NOMO-1 treated with dmso at 0.1 percent for 144 hours (cell line): Measurements from ENCODE around the gene TRIP10.

ENCODE experiments used
- DNase-seq: peaks from one replicate; lab custom pipeline; 2025; ENCODE audit not compliant: unreplicated experiment; lab: John Stamatoyannopoulos, UW

The TRIP10 gene

DNA sequence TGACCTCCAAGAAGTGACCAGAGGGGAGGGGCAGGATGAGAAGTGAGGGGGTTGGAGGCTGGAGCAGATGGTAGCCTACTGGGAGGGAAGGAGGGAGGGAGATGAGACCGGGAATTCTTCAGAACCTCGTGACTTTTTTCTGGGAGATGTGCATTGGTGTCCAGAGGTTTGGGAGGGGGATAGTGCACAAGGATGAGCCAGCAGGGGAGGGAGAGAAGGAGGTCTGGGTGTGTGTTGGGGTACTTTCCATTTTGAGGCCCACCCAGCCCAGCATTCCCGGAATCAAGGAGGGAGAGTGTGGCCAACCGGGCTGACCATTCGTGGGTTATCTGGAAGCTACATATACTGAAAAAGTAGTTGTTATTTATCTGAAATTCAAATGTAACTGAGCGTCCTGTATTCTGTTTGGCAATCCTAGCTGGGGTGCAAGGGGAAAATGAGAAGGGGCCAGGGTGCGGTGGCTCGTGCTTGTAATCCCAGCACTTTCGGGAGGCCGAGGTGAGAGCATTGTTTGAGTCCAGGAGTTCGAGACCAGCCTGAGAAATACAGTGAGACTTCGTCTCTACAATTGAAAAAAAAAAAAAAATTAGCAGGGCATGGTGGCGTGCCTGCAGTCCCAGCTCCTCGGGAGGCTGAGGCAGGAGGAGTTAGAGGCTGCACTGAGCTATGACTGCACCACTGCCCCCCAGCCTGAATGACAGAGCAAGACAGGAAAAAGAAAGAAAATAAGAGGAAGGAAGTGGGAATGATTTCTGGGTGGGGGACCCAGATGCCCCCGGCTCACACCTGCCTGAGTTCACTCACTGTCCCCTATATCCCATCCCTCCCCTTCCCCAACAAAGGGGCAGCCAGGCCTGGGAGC, 14.6 kb upstream of the TRIP10 start:
- no peak for DNase-seq

- DNase-seq = no peak
Observed at GRCh38 chr19:6725513-6726231, 13.8 kb upstream of the TRIP10 start.

GRCh38 chr19:6728346-6728745, 11.1 kb upstream of the TRIP10 start:
- peak; percentile 75 for DNase-seq

- DNase-seq = no peak
Observed at GRCh38 chr19:6729573-6730152, 9.8 kb upstream of the TRIP10 start.

DNA sequence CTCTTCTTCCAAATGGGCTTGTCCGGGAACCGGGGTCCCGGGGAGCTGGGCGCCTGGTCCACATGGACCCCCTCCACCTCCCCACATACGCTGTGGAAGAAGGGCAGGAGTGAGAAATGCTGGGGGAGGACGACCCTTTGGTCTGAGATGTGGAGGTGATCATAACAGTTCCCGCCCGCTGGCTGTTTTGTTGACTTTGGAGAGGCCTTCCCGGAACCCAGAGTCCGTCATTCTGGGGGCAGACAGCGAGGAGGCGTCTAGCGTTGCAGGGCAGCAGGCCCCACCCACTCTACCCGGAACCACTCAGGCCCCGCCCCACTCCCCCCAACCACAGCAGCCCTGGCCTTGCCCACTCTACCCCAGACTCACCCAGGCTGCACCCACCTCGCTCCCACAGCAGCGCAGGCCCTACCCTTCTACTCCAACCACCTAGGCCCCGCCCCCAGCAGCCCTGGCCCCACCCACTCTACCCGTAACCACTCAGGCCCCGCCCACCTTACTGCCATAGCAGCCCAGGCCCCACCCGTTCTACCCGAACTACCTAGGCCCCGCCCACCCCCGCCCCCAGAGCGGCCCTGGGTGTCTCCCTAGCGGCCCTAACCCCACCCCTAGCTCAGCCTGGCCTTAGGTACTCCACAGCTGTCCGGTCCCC, 9.2 kb upstream of the TRIP10 start:
- DNase-seq = no peak

GRCh38 chr19:6730941-6731670, 8.4 kb upstream of the TRIP10 start:
- no peak for DNase-seq

DNA sequence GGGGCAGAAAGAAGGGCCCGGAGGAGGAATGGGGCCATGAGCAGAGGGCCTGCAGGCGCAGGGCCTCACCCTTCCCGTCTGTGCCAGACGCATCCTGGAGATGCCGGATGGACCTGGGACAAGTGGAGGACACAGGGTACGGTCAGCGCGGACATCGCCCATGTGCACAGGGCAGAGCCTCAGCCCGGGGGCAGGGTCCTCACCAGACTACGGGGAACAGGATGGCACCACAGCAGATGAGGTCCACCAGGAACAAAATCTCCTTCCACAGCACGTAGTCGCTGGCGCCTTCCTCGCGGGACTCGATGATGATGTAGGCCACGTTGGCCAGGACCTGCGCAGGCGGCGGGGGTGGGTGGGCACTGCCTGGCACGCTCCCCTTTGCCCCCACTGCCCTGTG, 7.7 kb upstream of the TRIP10 start:
- no peak for DNase-seq

GRCh38 chr19:6732803-6733337, 6.6 kb upstream of the TRIP10 start:
- no peak for DNase-seq

- DNase-seq = no peak
Observed at GRCh38 chr19:6733338-6734095, 6.0 kb upstream of the TRIP10 start.

- no peak for DNase-seq
Observed at GRCh38 chr19:6734096-6734696, 5.3 kb upstream of the TRIP10 start.

DNA sequence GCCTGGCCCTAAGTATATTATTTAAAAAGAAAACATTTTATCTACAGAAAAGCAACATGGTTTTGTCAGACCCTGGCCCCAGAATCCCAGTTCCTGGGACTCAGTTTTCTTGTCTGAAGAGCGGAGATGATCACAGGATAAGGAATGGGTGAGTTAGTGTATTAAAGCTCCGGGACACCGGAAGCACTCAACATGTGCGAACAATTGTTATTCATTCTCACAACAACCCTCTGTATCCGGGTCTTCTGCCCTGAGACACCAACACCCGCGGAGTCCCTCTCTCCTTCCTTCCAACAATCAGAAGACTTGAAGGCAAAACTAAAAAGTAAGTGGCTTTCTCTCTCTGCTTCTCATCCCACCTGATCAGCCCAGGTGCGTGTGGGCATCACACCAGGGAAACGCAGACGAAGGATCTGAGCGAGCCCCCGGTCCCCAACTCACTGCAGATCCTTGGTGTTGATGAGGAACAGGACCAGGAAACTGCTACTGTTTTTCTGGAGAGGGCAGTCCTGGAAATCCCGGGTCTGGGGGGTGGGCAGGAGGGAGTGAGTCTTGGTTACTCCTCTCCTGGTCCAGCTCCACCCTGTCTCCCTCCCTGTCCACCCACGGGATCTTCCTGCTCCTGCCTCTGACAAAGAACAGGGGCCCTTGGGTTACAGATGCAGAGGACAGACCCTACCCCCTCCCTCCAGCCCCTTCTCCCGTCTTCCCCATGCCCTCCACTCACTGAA, 4.1 kb upstream of the TRIP10 start:
- DNase-seq = no peak

DNA sequence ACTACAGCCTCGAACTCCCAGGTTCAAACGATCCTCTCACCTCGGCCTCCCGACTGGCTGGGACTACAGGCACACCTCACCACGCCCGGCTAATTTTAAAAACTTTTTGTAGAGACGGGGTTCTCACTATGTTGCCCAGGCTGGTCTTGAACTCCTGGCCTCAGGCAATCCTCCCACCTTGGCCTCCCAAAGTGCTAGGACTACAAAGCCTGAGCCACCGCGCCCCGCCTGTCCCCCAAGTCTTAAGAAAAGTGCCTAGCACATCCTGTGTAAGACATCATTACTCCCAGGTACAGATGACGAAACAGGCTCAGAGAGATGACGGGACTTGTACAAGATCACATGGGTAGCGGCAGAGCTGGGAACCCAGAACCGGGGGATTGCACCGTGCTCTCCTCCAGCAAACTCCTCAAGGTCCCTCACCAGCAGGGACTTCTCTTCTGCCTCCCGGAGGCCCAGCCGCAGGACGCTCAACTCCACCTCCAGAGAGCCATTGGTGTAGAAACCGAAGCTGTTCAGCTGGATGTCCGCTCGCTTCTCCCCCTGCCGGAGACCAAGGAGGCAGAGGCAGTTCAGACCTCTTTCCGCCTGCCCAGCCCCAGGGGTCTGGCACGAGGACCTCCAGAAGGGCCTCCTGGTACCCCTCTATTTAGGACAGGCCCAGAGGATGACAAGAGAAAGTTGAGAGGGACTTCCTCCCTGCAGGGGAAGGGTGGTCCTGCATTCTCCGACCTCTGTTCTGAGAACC, 3.1 kb upstream of the TRIP10 start:
- DNase-seq = peak; percentile 85

DNA sequence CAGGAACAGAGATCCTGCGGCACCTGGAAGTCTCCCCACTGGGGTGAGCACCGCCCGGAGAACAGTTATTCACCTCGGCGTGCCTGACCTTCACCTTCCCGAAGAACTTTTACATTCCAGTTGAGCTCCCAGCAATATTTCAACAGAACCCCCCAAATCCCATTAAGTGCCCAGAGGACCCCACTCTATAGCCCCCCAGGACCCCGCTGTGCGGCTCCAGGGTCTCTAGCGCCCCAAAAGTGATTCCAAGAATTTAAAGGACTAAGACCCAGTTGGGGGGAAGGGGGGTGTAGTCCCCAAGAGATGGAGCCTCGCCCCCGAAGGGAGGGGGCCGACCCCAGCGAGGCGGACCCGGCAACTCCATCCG, 2.6 kb upstream of the TRIP10 start:
- no peak for DNase-seq

DNA sequence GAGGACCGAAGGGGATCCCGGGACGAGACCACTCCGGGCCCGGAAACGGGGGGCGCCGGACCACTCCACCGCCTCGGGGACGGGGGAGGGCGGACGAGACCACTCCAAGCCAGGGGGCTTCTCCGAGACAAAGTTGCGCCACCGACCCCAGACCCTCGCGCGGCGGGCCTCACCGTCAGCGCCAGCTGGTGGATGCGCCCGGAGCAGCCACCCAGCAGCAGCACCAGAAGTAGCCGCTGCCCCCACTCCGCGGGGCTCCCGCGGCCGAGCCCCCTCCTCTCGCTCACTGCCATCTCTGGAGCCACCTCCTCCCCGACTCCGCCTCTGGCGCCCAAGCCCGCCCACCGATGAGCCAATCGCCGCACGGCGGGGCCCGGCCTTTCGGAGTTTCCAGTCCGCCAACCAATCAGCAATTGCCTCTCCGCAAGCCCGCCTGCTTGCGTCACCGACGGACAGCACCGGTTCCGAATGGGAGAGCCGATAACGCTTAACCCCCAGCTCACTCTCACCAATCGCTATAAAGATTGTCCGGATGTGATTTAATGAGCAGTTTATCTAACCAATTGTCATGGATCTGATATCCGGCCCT, 2.1 kb upstream of the TRIP10 start, which contains the start of gene GPR108:
Gene GPR108, minus strand, starts transcription at position 297 of the 589 bp plus-strand sequence. Its CDS starts 4 bp downstream, at position 293.
- DNase-seq = peak; percentile 99

DNA sequence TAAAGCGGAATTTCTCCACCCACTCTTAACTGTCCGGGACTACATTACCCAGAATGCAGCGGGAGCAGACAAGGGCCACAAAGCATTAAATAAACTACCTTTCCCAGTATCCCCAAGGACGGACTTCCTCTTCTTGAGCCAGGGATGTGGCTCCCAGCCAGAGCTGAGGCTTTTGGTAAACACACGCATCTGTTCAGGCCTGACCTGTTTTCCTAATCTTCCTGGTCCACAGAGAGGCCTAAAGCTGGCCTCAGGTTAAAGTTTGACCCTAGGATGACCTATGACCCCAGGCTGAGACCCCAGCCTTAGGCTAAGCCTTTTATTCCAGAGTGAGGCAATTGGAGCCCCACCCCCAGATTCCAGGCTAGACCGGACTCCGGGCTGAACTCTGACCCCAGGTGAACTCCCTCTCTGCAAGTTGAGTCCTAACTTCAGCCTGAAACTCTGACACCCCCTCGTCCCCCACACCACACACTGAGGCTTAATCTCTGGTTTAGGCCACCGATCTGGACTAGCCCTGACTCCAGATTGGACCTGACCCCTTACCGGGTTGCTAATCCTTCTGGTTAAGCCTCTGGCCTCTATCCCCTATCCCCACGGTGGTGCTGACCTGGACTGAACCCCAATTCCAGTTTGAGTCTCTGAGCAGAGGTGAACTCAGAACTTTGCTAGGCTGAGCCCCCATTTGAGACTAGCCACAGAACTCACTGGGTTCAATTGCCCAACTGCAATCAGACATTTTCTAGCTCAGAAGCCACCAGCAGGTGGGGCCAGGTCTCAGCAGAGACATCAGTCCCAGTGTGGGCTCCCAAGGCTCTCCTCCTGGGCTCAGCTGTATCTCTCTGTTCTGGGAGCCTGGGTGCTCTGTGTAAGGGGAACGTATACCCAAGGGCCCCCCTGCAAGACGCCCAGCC, 1.4 kb upstream of the TRIP10 start:
- peak; percentile 78 for DNase-seq

GRCh38 chr19:6738787-6739389, 592 bp upstream of the TRIP10 start:
- DNase-seq = no peak
